Astrocyte of the spinal cord (primary cell): ENCODE results near the gene PTPN3.

Experiments
- DNase-seq: peaks from one replicate; pipeline ENCODE4 v3.0.0; 2011; ENCODE audit warnings: low read depth, low spot score
- H3K4me3 ChIP-seq: 2 replicates; pipeline ENCODE4 v1.5.1; 2011; ENCODE audit warnings: low read depth, mild to moderate bottlenecking, low read length, moderate library complexity
- CTCF ChIP-seq: IDR thresholded peaks from 2 replicates; pipeline ENCODE4 v1.5.1; 2012; ENCODE audit warnings: low read depth, mild to moderate bottlenecking, low read length, inconsistent platforms
- in situ Hi-C: cut with HindIII; loops from 2 replicates; pipeline ENCODE4 v1.10.0; 2017; ENCODE audit warnings: low sequenced_read_pairs

PTPN3 gene

GRCh38 chr9:109483744-109484429 lies 14.2 kb downstream of the PTPN3 start:
- no peak for TF ChIP-seq CTCF
- H3K4me3 ChIP-seq, result no peak overlapping the region
- no peak for DNase-seq
- in situ Hi-C loops, result no loop called here

GRCh38 chr9:109482391-109482916 lies 15.7 kb downstream of the PTPN3 start:
- in situ Hi-C loops, result no loop called here
- no peak for TF ChIP-seq CTCF
- H3K4me3 ChIP-seq, result no peak overlapping the region
- DNase-seq, result no peak

GRCh38 chr9:109481856-109482255 lies 16.3 kb downstream of the PTPN3 start:
- no peak for TF ChIP-seq CTCF
- H3K4me3 ChIP-seq, result no peak overlapping the region
- in situ Hi-C loops, result no loop called here
- no peak for DNase-seq

GRCh38 chr9:109479822-109480221 lies 18.3 kb downstream of the PTPN3 start:
- TF ChIP-seq CTCF, result no peak
- no peak for DNase-seq
- in situ Hi-C loops, result no loop called here
- no peak overlapping the region for H3K4me3 ChIP-seq

GRCh38 chr9:109478665-109479380 lies 19.3 kb downstream of the PTPN3 start:
- H3K4me3 ChIP-seq, result no peak overlapping the region
- no peak for TF ChIP-seq CTCF
- in situ Hi-C loops, result no loop called here
- no peak for DNase-seq

GRCh38 chr9:109478051-109478563 lies 20.0 kb downstream of the PTPN3 start:
- in situ Hi-C loops, result no loop called here
- no peak for DNase-seq
- TF ChIP-seq CTCF, result no peak
- no peak overlapping the region for H3K4me3 ChIP-seq
